Right renal pelvis (tissue), 4 donors: ENCODE measurements around the gene FAM89B. TPM values are rescaled to one million over a fixed set of nuclear protein-coding genes. Genes with fewer than 3 reads are reported as not detected.
A peak's percentile ranks its signal among the peaks of the same experiment; 100 is the strongest.

ENCODE experiments used
- DNase-seq, 4 donors: peaks; one replicate each; pipeline ENCODE4 v3.0.0-alpha.2; 2013; ENCODE audit warnings: low read depth in 4 of 4, low spot score in 3 of 4, missing footprints in 1 of 4
- polyA plus RNA-seq, 4 donors: library from polyadenylated mRNA; unstranded; fragments of 120-200 nt; gene quantifications; one replicate each; pipeline ENCODE4 v1.2.1, GENCODE V29; 2013; ENCODE audit not compliant: insufficient read length in 4 of 4

Gene FAM89B
- polyA plus RNA-seq, 4 donors, result 20.6 to 31.9 (median 25.2) TPM

DNA sequence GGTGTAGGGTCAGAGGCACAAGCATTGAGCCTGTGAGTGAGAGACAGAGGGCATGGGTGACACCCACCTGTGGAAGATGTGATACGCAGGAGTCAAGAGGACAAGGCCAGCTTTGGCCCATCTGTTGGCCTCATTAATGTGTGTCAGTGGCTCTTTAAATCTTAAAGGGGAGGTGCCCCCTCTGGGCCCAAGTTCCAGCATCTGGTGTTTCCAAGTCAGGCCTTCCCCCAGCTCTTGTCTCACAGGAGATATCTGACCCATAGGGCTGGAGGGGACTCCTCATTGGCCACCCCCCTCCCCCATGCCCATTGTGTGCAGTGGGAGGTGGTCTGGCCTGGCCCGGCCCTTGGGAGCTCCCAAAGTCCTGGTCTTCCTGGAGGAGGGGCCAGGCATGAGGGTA, 14.3 kb downstream of the FAM89B start:
- no peak for DNase-seq

DNA sequence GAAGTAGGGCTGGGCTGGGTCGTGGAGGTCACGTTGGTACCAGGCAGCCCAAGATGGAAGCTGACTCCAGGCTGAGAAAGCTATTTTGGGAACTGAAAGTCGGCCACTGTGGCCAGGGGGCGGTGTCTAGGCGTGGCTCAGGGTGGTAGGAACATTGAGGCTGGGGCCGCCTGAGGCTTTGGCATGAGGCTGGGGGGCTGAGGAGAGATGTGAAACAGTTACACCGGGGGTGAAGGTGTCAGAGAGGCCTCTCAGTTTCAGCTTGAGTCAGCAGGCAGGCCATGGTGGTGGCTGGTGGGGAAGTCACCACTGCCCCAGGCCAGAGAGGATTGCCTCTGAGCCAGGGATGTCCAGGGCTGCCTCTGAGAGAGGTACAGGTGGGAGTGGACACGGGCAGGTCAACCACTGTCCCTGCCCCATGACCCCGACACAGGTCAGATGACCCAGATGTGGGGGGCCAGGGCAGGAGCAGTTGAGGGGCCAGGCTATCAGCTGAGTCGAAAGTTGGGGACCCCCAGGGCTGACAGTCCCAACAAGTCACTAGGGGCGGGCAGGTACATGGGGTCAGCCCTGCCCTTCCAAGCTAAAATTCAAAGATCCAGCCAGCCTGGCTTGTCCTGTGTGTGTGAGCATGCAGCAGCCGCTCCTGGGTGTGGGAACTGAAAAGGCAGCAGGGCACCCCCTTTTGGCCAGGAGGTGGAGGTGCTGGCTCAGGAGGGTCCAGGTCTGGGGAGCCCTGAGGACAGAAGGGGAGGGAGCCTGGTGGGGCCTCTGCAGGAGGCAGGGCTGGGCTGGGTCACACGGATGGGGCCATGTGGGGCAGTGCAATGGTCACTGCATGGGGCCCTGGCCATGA, 16.1 kb downstream of the FAM89B start:
- DNase-seq, result no peak

DNA sequence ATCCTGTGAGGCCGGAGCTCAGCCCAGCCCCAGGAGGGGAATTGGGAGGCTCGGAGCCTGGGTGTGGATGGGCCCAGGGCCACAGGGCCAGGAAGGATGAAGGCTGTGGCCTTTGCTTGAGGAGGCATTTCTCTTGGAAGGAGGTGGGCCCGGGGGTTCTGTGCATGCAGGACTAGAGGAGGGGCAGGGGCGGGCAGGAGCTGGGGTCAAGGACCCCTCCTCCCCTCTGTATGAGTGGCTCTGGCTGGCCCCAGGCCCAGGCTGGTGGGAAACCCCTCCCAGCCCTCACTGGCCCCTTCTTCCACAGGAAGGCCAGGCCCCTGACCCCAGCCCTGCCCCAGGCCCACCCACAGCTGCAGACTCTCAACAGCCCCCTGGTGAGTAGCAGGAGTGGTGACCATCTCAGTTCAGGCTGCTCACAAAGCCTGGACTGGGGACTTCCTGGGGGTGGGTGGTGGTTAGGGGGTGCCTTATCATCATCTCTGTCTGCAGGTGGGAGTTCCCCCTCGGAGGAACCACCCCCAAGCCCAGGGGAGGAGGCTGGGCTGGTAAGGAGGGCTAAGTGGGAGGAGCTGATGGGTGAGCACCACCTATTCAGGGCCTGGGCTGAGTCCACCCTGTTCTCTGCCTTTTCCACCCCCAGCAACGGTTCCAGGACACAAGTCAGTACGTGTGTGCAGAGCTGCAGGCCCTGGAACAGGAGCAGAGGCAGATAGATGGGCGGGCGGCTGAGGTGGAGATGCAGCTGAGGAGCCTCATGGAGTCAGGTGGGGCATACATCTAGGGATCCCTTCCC, 17.3 kb downstream of the FAM89B start:
- DNase-seq, result no peak

DNA sequence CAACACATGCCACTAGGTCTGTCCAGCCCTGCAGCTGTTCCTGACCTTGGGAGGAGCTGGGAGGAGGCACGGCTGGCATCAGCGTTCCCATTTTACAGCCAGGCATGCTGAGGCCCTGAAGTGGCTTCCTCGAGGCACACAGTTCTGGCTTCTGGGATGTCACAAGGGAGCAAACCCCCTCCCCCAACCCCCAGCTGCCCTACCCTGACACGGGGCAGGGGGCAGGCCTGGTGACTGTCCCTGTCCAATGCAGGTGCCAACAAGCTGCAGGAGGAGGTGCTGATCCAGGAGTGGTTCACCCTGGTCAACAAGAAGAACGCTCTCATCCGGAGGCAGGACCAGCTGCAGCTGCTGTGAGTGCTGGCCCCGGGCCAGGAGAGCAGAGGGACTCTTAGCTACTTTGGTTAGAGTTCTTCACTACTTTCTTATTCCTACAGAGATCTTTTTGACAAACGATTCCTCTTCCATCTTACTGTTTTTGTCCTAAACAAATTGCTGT, 18.0 kb downstream of the FAM89B start:
- DNase-seq, result no peak

DNA sequence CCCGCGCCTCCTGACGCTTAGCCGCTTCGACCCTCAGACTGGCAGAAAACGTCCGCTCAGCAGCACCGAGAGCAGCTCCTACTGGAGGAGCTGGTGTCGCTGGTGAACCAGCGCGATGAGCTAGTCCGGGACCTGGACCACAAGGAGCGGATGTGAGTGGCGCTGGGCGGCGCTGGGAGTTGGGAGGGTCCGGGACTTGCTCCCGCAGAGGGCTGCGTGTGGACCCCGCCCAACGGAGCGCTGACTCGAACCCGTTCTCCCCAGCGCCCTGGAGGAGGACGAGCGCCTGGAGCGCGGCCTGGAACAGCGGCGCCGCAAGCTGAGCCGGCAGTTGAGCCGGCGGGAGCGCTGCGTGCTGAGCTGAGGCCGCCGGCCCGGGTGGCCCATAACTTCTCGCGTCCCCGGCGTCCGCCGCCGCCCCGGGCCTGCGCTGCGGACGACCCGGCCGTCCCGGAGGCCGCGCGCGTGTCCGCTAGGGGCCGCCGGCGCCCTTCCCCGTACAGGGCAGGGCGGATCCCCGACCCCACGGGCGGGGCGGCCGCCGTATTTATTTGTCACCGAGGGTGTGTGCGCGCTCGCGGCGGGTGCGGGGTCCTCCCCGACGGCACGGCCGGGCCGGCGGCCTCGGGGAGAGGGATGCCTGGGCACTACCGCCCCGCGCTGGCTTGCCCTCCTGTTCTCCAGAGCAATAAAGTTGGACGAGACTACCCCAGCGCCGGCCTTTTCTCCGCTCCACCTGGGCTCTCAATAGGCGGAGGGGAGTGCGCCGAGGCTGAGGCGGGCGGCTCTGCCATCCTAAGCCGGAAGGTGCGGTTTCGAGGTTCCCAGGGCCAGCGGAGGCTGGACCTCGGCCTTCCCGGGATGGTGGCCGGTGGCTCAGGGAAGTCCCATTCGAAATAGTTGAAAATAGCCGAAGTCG, 19.9 kb downstream of the FAM89B start:
- DNase-seq, result no peak

DNA sequence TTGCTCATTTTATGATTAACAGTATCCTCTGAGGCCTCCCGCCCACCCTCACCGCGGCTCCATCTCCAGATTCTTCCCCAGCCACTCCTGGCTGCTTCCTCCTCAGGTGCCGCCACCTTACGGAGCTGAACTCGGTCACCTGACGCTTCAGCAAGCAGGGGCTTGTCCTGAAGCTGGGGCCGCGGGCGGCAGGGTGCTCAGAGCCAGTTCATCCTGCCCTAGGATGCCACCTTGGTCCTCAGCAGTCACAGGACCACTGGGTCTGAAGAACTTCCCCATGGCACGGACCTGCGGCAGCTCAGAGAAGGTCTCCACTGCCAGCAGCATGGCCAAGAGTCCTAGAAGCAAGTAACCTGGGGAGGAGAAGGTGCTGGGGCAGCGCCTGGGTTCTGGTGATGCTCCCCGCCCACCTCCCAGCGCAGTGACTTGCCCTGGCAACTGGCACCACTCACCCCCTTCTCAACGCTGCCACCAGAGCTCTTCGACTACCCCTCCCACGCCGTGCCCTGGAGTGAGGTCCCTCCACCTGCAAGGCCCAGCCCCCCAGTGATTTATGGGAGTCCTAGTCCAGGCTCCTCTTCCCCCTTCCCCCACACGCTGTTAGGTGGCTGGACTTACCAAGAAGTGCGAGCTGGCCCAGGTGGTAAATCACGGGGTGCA, 20.6 kb downstream of the FAM89B start:
- DNase-seq, result no peak

DNA sequence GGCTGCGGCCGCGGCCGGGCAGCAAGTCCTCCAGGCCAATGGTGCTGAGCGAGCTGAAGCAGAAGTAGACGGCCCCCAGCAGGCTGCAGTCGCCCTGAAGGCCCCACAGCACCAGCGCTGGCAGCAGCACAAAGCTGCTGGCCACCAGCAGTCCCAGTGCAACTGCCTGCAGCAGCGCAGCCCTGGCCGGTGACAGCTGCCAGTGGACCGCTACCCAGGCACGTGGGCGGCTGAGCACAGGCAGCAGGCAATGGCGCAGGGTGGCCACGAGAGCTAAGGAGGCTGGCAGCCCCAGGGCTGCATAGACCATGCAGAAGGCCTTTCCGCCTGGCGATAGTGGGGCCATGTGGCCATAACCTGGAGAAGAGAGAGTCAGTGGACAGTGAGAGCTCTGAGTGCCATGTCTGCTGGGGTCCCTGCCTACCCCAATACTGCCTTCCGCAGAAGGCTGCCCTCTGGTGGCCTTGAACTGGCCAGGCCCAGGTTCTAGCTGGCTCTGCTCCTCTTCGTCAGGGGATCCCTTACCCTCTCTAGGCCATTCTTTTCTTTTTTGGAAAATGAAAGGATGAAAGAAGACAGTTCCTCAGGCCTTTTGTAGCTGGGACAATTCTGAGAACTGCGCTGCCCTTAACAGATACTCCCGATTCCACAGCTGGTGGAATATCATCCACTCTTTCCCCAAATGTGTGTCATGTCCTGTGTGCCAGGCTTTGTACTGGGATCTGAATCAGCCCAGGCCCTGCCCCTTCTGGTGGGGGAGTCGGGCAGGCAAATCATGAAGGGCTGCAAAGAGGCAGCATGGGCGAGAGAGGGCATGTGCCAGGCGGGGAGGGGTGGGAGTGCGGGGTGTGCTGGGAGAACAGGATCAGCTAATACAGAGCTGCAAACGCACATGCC, 21.4 kb downstream of the FAM89B start:
- DNase-seq, result no peak

DNA sequence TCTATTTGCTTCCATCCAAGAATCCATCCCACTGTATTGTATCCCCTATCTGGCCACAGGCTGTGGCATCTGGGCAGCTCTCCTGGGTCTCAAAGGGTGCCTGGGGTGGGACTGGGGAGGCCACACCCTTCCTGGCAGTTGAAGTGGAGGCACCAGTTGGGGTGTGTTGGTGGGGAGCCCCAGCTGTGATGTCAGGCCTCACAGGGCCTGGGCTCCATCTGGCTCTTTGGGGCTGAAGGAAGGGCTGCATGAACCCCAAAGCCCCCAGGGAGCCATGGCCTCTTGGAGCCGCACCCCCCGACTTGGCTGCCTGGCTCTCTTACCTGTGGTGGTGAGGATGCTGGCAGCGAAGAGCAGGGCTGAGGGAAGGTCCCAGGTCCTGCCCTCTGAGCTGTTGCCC, 22.8 kb downstream of the FAM89B start:
- DNase-seq, result no peak

DNA sequence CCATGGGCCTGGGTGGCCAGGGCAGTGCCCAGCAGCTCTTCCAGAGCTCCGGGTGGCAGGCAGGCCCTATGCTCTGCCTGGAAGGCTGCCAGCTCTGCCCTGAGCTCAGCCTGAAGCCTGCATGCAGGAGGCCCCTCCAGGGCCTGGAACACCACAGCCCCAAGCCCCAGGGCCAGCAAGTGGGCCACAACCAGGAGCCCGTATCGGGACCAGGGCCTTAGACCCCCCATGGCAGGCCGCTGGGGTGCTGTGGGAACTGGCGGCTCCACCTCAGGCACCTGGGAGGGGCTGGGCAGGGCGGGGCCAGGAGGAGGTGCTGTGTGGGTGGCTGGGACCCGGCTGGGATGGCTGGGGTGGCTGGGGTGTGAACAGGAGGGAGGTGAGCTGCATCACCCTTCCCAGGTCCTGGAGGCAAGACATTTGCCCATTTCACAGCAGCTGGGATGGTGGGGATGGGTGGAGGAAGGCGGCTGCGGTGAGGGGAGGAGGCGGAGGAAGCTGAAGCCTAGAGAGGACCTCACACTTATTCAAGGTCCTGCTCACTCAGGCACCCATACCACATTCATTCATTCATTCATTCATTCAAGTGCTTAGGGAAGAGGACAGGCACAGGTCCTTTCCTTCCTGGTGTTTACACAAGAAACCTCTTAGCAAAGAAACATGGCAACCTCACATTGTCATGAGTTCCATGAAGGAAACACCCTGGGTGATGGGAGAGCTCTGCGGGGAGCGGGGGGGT, 23.4 kb downstream of the FAM89B start, which contains the start of gene KCNK7:
TSS of gene KCNK7 (minus strand) at position 258 of the 739 bp plus-strand sequence. CDS start at position 230, 28 bp downstream.
- no peak for DNase-seq

DNA sequence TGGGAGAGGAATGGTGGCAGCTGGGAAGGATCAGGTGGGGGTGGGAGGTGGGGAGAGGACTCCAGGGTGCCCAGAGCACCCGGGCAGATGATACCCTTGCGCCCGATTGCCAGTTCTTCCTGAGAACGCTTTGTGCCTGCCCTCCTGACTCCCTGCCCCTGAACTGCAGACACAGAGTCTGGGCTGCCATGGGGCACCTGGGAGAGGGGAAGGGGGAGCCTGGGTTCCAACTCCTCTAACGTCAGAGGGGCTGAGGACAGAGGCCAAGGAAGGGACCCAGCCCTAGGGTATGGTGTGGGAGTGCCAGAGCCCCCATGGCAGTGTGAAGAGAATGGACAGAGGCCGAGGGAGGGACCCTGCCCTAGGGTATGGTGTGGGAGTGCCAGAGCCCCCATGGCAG, 24.2 kb downstream of the FAM89B start:
- no peak for DNase-seq

DNA sequence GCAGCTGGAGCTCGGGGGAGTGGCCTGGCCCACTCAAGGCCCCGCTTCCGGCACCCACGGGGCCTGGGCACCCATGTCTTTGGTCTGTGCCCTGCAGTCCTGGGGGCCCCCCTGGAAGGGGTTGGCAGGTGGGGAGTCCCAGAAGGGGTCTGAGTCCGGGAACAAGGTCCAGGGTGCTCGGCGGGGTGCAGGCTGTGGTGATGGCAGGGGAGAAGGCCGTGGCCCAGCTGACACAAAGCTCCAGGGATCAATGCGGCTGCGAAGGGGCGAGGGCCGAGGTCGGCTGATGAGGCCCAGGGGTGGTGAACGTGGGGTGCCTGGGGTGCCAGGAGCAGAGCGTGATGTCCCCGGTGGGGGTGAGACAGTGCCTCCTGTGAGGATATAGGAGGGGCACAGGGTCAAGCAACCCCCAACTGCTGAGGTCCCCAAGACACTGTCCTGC, 25.9 kb downstream of the FAM89B start:
- no peak for DNase-seq

DNA sequence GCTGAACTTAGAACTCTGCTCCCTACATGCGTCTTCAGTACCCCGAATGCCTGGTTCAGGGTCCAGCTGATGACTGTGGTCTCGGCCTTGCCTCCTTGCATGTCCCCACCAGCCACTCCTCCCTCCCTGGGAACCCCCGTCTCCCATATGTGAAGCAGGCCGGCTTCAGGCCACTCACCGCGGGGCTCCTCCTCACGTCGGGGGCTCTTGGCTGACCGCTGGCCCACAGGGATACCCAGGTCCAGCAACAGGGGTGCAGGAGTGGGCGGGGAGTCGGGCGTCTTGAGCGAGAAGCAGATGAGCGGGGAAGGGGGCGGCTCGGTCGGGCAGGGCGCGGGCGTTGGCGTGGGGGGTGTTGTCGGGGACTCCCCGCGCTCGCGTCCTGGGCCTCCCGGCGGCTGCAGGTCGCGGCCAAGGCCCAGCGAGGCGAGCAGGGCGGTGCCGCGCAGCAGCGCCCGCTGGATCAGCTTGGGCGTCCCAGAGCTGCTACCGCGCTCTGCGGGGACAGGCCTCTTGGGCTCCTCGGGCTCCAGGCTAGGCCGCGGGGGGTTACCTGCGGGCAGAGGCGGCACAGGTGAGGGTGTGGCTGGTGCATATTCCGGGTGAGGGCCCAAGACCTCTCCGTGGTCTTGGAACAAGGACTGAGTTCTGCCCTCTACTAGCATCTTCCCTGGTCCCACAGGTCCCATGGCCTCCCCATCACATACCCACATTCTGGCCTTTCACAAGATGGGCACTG, 27.0 kb downstream of the FAM89B start:
- no peak for DNase-seq

DNA sequence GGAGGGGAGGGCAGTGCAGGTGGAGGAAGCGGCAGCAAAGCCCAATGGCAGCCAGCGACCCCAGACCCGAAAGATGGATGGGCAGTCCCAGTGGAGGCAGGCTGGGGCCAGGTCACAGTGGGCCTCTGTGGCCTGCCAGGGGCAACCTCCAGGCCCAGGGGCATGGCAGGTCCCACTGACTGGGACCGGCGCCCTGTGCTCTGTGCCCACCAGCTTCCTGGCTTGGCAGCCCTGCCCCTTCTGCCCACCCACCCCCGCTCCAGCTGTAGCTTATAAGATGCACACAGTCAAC, 27.6 kb downstream of the FAM89B start:
- no peak for DNase-seq

DNA sequence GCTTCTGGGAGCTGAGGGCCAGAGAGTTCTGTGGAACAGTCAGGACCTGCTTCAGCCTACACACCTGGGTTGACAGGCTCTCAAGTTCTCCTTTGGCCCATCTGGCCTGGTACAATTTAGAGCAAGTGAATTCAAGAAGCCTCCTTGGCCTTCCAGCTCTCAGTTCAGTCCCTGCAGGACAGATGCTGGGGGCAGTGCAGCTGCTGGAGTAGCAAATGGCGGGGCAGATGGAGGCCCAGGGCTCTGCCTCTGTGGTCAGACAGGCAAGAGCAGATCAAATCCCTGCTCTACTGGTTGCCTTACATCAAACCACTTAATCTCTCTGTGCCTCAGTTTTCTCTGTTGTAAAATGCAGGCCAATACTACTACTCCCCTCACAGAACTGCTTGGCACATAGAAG, 31.9 kb downstream of the FAM89B start:
- no peak for DNase-seq

DNA sequence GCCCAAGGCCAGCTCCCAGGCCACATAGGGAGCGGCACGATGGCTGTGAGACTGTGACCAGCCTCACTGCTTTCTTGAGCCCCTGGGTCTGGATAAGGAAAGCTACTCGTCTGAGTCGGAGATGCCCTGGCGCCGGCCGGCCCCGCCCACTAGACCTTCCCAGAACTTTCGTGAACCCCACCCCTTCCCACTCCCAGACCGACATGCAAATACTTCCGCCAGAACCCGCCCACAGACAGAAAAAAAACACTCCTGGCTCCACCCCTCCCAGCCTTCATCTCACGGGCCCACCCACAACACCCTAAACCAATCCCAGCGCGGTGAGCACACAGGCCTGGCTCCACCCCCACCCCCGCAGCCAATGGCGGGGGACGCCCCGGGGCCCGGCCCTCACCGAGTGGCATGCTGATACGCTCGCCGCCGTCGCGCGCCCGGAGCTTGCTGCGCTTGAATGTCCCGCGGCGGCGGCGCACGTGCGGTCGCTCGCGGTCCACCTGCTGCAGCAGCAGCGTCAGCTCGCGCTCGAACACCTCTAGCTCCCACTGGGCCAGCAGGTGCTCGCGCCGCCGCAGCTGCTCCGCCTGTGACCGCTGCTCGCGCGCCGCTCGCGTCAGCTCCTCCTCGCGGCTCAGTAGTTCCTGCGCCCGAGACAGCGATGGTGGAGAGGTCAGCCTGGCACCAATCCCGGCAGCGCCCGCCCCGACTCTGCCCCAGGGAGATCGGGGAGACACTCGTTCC, 34.7 kb downstream of the FAM89B start:
- DNase-seq, result peak; percentile 78 to 92 (median 90)

DNA sequence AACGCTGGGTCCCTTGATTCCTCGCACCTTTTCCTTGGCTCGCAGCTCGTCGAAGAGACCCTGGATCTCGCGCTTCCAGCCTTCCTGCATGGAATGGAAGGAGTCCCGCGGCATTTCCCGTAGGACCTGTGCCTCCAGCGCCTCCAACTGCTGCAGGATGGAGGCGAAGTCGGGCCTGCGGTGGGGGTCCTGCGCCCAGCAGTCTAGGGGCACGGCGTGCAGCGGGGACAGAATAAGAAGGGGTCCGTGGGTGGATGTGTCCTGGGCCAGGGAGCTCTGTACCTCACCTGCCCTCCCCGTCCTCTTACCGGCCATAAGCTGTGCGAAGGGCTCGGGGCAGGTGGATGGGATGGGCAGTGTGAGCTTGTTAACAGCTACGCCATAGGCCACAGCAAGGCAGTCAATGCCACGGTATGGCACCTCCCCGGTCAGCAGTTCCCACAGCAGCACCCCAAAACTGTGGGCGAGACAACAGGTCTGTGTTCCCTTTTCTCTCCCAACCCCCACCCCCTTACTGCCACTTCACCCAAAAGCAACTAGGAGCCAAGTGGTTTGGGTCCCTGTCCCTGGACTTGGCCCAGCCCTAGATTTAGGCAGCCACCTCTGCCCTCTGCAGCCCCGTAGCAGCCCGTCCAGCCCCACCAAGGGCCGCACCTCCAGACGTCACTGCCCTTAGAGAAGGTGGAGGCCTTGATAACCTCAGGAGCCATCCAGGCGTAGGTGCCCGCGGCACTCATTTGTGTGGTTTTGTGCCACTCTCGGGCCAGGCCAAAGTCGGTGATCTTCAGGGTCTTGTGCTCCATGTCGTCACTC, 35.5 kb downstream of the FAM89B start:
- DNase-seq, result no peak
